SH-SY5Y (cell line): ENCODE results near the gene CTBP1.

Experiments
- GATA2 ChIP-seq: IDR thresholded peaks from 2 replicates; pipeline ENCODE4 v1.6.1; 2011; ENCODE audit warnings: mild to moderate bottlenecking, low read depth, low read length
- GATA3 ChIP-seq: IDR thresholded peaks from 2 replicates; pipeline ENCODE4 v1.6.1; 2011; ENCODE audit warnings: low read depth, mild to moderate bottlenecking, low read length, moderate library complexity

- no peak for TF ChIP-seq GATA2
- no peak for TF ChIP-seq GATA3
Measured at GRCh38 chr4:1283711-1284110, 34.8 kb upstream of the CTBP1 start.
